Astrocyte (in vitro differentiated cells and primary cell): ENCODE measurements around the gene TAS2R42. TPM values are rescaled to one million over a fixed set of nuclear protein-coding genes. Genes with fewer than 3 reads are reported as not detected.

Source experiments
- DNase-seq: peaks from one replicate; pipeline ENCODE4 v3.0.0-alpha.2; 2010; ENCODE audit warnings: low read depth
- FAIRE-seq: peaks from 2 replicates; lab custom pipeline; 2011; peaks lifted over from hg19 to GRCh38; lab: Jason Lieb, UNC
- H2AFZ ChIP-seq: 2 replicates; pipeline ENCODE4 v1.6.0; 2012; ENCODE audit warnings: low read depth, low read length, inconsistent platforms
- H3K27ac ChIP-seq: 2 replicates; pipeline ENCODE4 v1.5.1; 2011; ENCODE audit warnings: low read depth, low read length, inconsistent platforms
- H3K27me3 ChIP-seq: 2 replicates; pipeline ENCODE4 v1.6.0; 2011; ENCODE audit warnings: low read length, inconsistent platforms; ENCODE audit not compliant: insufficient read depth
- H3K36me3 ChIP-seq: 2 replicates; pipeline ENCODE4 v1.5.1; 2011; ENCODE audit warnings: low read length, inconsistent platforms; ENCODE audit not compliant: insufficient read depth
- H3K4me1 ChIP-seq: 2 replicates; pipeline ENCODE4 v1.5.1; 2011; ENCODE audit warnings: low read length, inconsistent platforms; ENCODE audit not compliant: insufficient read depth
- H3K4me2 ChIP-seq: 2 replicates; pipeline ENCODE4 v1.6.0; 2012; ENCODE audit warnings: low read length, inconsistent platforms
- H3K4me3 ChIP-seq: 2 replicates; pipeline ENCODE4 v1.5.1; 2011; ENCODE audit warnings: low read depth, mild to moderate bottlenecking, low read length, inconsistent platforms; ENCODE audit not compliant: insufficient read depth
- H3K79me2 ChIP-seq: 2 replicates; pipeline ENCODE4 v1.6.0; 2012; ENCODE audit warnings: mild to moderate bottlenecking, low read length, inconsistent platforms; ENCODE audit not compliant: insufficient read depth
- H3K9ac ChIP-seq: 2 replicates; pipeline ENCODE4 v1.6.0; 2012; ENCODE audit warnings: mild to moderate bottlenecking, low read length, inconsistent platforms
- H3K9me3 ChIP-seq: 2 replicates; pipeline ENCODE4 v1.5.1; 2012; ENCODE audit warnings: low read depth, mild to moderate bottlenecking, low read length, inconsistent platforms; ENCODE audit not compliant: insufficient read depth
- H4K20me1 ChIP-seq: 2 replicates; pipeline ENCODE4 v1.6.0; 2012; ENCODE audit warnings: low read length, inconsistent platforms; ENCODE audit not compliant: insufficient read depth
- H3K27ac Mint-ChIP-seq: one replicate; pipeline ENCODE4 v1.8.0; 2021; ENCODE audit warnings: mild to moderate bottlenecking, mixed read lengths; ENCODE audit not compliant: unreplicated experiment
- H3K27me3 Mint-ChIP-seq: one replicate; pipeline ENCODE4 v1.8.0; 2021; ENCODE audit warnings: low read depth, mixed read lengths; ENCODE audit not compliant: unreplicated experiment
- H3K36me3 Mint-ChIP-seq: one replicate; pipeline ENCODE4 v1.8.0; 2021; ENCODE audit warnings: low read depth, mixed read lengths; ENCODE audit not compliant: unreplicated experiment
- H3K4me1 Mint-ChIP-seq: one replicate; pipeline ENCODE4 v1.8.0; 2021; ENCODE audit warnings: low read depth, mixed read lengths; ENCODE audit not compliant: unreplicated experiment
- H3K4me3 Mint-ChIP-seq: one replicate; pipeline ENCODE4 v1.8.0; 2021; ENCODE audit warnings: mild to moderate bottlenecking, moderate library complexity, mixed read lengths; ENCODE audit not compliant: unreplicated experiment
- H3K9me3 Mint-ChIP-seq: one replicate; pipeline ENCODE4 v1.8.0; 2021; ENCODE audit warnings: mild to moderate bottlenecking, mixed read lengths; ENCODE audit not compliant: unreplicated experiment
- CTCF ChIP-seq: IDR thresholded peaks from 2 replicates; pipeline ENCODE4 v1.5.1; 2011; ENCODE audit warnings: low read depth, mild to moderate bottlenecking, inconsistent platforms, low read length, moderate library complexity; ENCODE audit not compliant: insufficient read depth
- EZH2 ChIP-seq: IDR thresholded peaks from 2 replicates; pipeline ENCODE4 v1.6.1; 2012; ENCODE audit warnings: mild to moderate bottlenecking, low read length, inconsistent platforms; ENCODE audit not compliant: insufficient read depth
- total RNA-seq: library from RNA; stranded (reverse); gene quantifications from 2 replicates; pipeline ENCODE4 v1.2.1, GENCODE V29; 2021

The TAS2R42 gene
- total RNA-seq, 1 donor from 2014 or later, result not detected

GRCh38 chr12:11144297-11144696 is 42.4 kb downstream of the TAS2R42 start:
- peaks cover 77% of the 10 kb centered on the region for H3K79me2 ChIP-seq
- H3K4me3 ChIP-seq, result no peak overlapping the region
- no peak overlapping the region for H3K27ac ChIP-seq
- H3K4me2 ChIP-seq, result no peak overlapping the region
- H3K27me3 Mint-ChIP-seq, result no peaks in the 10 kb centered on the region
- no peak overlapping the region for H3K27ac Mint-ChIP-seq
- no peak overlapping the region for H3K9ac ChIP-seq
- H2AFZ ChIP-seq, result no peak overlapping the region
- no peak for FAIRE-seq
- H3K9me3 Mint-ChIP-seq, result no peaks in the 10 kb centered on the region
- H3K36me3 ChIP-seq, result no peaks in the 10 kb centered on the region
- no peaks in the 10 kb centered on the region for H3K4me1 ChIP-seq
- H3K4me1 Mint-ChIP-seq, result no peaks in the 10 kb centered on the region
- no peak overlapping the region for H3K4me3 Mint-ChIP-seq
- no peaks in the 10 kb centered on the region for H3K9me3 ChIP-seq
- DNase-seq, result no peak
- TF ChIP-seq CTCF (no peak), EZH2 (no peak)
- H3K36me3 Mint-ChIP-seq, result no peaks in the 10 kb centered on the region
- no peaks in the 10 kb centered on the region for H3K27me3 ChIP-seq
- peaks cover 50% of the 10 kb centered on the region for H4K20me1 ChIP-seq

- Mint-ChIP-seq H3K36me3 (no peaks in the 10 kb centered on the region), H3K4me1 (no peaks in the 10 kb centered on the region), H3K9me3 (no peaks in the 10 kb centered on the region), H3K27me3 (no peaks in the 10 kb centered on the region), H3K27ac (no peak overlapping the region), H3K4me3 (no peak overlapping the region)
- no peak overlapping the region for H3K4me3 ChIP-seq
- FAIRE-seq (no peak), DNase-seq (no peak)
- H3K4me2 ChIP-seq, result no peak overlapping the region
- no peaks in the 10 kb centered on the region for H3K4me1 ChIP-seq
- H3K79me2 ChIP-seq, result peaks cover 86% of the 10 kb centered on the region
- H3K27ac ChIP-seq, result no peak overlapping the region
- TF ChIP-seq CTCF (no peak), EZH2 (no peak)
- H3K36me3 ChIP-seq, result no peaks in the 10 kb centered on the region
- no peak overlapping the region for H2AFZ ChIP-seq
- H3K9ac ChIP-seq, result no peak overlapping the region
- no peaks in the 10 kb centered on the region for H3K27me3 ChIP-seq
- H4K20me1 ChIP-seq, result peaks cover 50% of the 10 kb centered on the region
- H3K9me3 ChIP-seq, result no peaks in the 10 kb centered on the region
Observed at GRCh38 chr12:11143352-11143751, 43.4 kb downstream of the TAS2R42 start.

- peaks cover 32% of the 10 kb centered on the region for H4K20me1 ChIP-seq
- H3K27me3 ChIP-seq, result no peaks in the 10 kb centered on the region
- H3K9me3 ChIP-seq, result no peaks in the 10 kb centered on the region
- FAIRE-seq (no peak), DNase-seq (no peak)
- no peaks in the 10 kb centered on the region for H3K36me3 ChIP-seq
- H3K9ac ChIP-seq, result no peak overlapping the region
- peaks cover 5% of the 10 kb centered on the region for H3K36me3 Mint-ChIP-seq
- H3K9me3 Mint-ChIP-seq, result no peaks in the 10 kb centered on the region
- no peak overlapping the region for H3K4me2 ChIP-seq
- no peaks in the 10 kb centered on the region for H3K27me3 Mint-ChIP-seq
- no peak overlapping the region for H3K4me3 Mint-ChIP-seq
- no peak overlapping the region for H2AFZ ChIP-seq
- H3K4me3 ChIP-seq, result no peak overlapping the region
- H3K4me1 Mint-ChIP-seq, result peaks cover 2% of the 10 kb centered on the region
- H3K27ac ChIP-seq, result no peak overlapping the region
- TF ChIP-seq CTCF (no peak), EZH2 (no peak)
- peaks cover 90% of the 10 kb centered on the region for H3K79me2 ChIP-seq
- H3K27ac Mint-ChIP-seq, result no peak overlapping the region
- H3K4me1 ChIP-seq, result no peaks in the 10 kb centered on the region
Observed at GRCh38 chr12:11136075-11136474, 50.7 kb downstream of the TAS2R42 start.

Other genes starting within 250 kb of the TAS2R42 start
- 1.7 and 2.0 TPM in 2 replicates for gene TAS2R14, start 247.7 kb downstream of the TAS2R42 start, total RNA-seq
- gene TAS2R50, start 200.0 kb downstream of the TAS2R42 start, total RNA-seq, result 0.60 and 1.2 TPM in 2 replicates
- 0.57 and 0.99 TPM in 2 replicates for gene TAS2R20, start 188.6 kb downstream of the TAS2R42 start, total RNA-seq
- 2.2 and 3.1 TPM in 2 replicates for gene TAS2R19, start 164.3 kb downstream of the TAS2R42 start, total RNA-seq
- gene TAS2R31, start 155.5 kb downstream of the TAS2R42 start, total RNA-seq, result 2.2 TPM in 2 replicates
- 0.57 and 0.96 TPM in 2 replicates for gene TAS2R46, start 124.6 kb downstream of the TAS2R42 start, total RNA-seq
- 0.52 and 0.58 TPM in 2 replicates for gene TAS2R43, start 94.6 kb downstream of the TAS2R42 start, total RNA-seq
- 1.3 and 1.7 TPM in 2 replicates for gene TAS2R30, start 52.3 kb downstream of the TAS2R42 start, total RNA-seq
- gene SMIM10L1, start 15.7 kb downstream of the TAS2R42 start, total RNA-seq, result 16.3 and 16.6 TPM in 2 replicates
- gene PRB3, start 82.8 kb upstream of the TAS2R42 start, total RNA-seq, result not detected in 2 replicates
- not detected in 2 replicates for gene PRB4, start 123.5 kb upstream of the TAS2R42 start, total RNA-seq
- not detected in 2 replicates for gene PRB2, start 208.6 kb upstream of the TAS2R42 start, total RNA-seq